H9 (cell line): Measurements from ENCODE around the gene MIB2. TPM values are rescaled to one million over a fixed set of nuclear protein-coding genes. Genes with fewer than 3 reads are reported as not detected.

Experiments used
- DNase-seq: peaks from one replicate; pipeline ENCODE4 v3.0.0-alpha.2; 2017
- H2AFZ ChIP-seq: one replicate; pipeline ENCODE4 v1.6.1; 2013; ENCODE audit warnings: mild to moderate bottlenecking, low read length, control low read depth, moderate library complexity
- H2AK5ac ChIP-seq: 2 replicates; pipeline ENCODE4 v1.6.1; 2013; ENCODE audit warnings: low read length, control low read depth, mixed read lengths; ENCODE audit not compliant: insufficient read length
- H2BK120ac ChIP-seq: one replicate; pipeline ENCODE4 v1.6.1; 2013; ENCODE audit warnings: low read depth, mild to moderate bottlenecking, low read length, control low read depth, inconsistent platforms; ENCODE audit not compliant: poor library complexity, severe bottlenecking
- H2BK12ac ChIP-seq: 2 replicates; pipeline ENCODE4 v1.6.1; 2013; ENCODE audit warnings: low read length, control low read depth, mixed read lengths, low read depth; ENCODE audit not compliant: insufficient read length
- H2BK15ac ChIP-seq: 2 replicates; pipeline ENCODE4 v1.6.1; 2013; ENCODE audit warnings: low read depth, low read length, control low read depth
- H2BK20ac ChIP-seq: one replicate; pipeline ENCODE4 v1.6.1; 2013; ENCODE audit warnings: low read depth, mild to moderate bottlenecking, low read length, control low read depth, inconsistent platforms; ENCODE audit not compliant: poor library complexity, severe bottlenecking
- H2BK5ac ChIP-seq: 2 replicates; pipeline ENCODE4 v1.6.1; 2013; ENCODE audit warnings: low read length, control low read depth, mixed read lengths; ENCODE audit not compliant: insufficient read length
- H3K14ac ChIP-seq: 2 replicates; pipeline ENCODE4 v1.6.1; 2013; ENCODE audit warnings: low read length, control low read depth; ENCODE audit not compliant: insufficient read depth
- H3K18ac ChIP-seq: 2 replicates; pipeline ENCODE4 v1.6.1; 2013; ENCODE audit warnings: low read depth, mild to moderate bottlenecking, mixed read lengths, low read length, control low read depth; ENCODE audit not compliant: insufficient read length
- H3K23ac ChIP-seq: 2 replicates; pipeline ENCODE4 v1.6.1; 2013; ENCODE audit warnings: low read length, control low read depth, mixed read lengths, low read depth; ENCODE audit not compliant: insufficient read length
- H3K23me2 ChIP-seq: 2 replicates; pipeline ENCODE4 v1.6.1; 2013; ENCODE audit warnings: low read depth, mild to moderate bottlenecking, mixed read lengths, low read length, control low read depth; ENCODE audit not compliant: insufficient read length, poor library complexity, severe bottlenecking
- H3K27ac ChIP-seq: 2 replicates; pipeline ENCODE4 v1.5.1; 2013; ENCODE audit warnings: low read length, control low read depth, mixed read lengths, low read depth; ENCODE audit not compliant: insufficient read length
- H3K27me3 ChIP-seq: 2 replicates; pipeline ENCODE4 v1.6.1; 2013; ENCODE audit warnings: low read length, control low read depth, inconsistent platforms; ENCODE audit not compliant: insufficient read depth
- H3K4ac ChIP-seq: 2 replicates; pipeline ENCODE4 v1.6.1; 2013; ENCODE audit warnings: low read depth, mild to moderate bottlenecking, control low read depth, inconsistent platforms, low read length, moderate library complexity
- H3K4me1 ChIP-seq: 2 replicates; pipeline ENCODE4 v1.6.1; 2013; ENCODE audit warnings: low read length, control low read depth, inconsistent platforms; ENCODE audit not compliant: insufficient read depth
- H3K4me2 ChIP-seq: 2 replicates; pipeline ENCODE4 v1.6.1; 2013; ENCODE audit warnings: low read length, control low read depth, mixed read lengths; ENCODE audit not compliant: insufficient read length, insufficient read depth
- H3K56ac ChIP-seq: 2 replicates; pipeline ENCODE4 v1.6.1; 2013; ENCODE audit warnings: low read depth, mild to moderate bottlenecking, mixed read lengths, low read length, control low read depth; ENCODE audit not compliant: insufficient read length
- H3K79me1 ChIP-seq: 2 replicates; pipeline ENCODE4 v1.6.1; 2013; ENCODE audit warnings: low read depth, mild to moderate bottlenecking, moderate library complexity, low read length, control low read depth, inconsistent platforms; ENCODE audit not compliant: insufficient read depth, poor library complexity, severe bottlenecking
- H3K79me2 ChIP-seq: 2 replicates; pipeline ENCODE4 v1.6.1; 2013; ENCODE audit warnings: low read length, control low read depth, inconsistent platforms; ENCODE audit not compliant: insufficient read depth
- H3K9ac ChIP-seq: 2 replicates; pipeline ENCODE4 v1.6.1; 2013; ENCODE audit warnings: low read length, control low read depth, mixed read lengths; ENCODE audit not compliant: insufficient read length; ENCODE audit errors: extremely low read depth
- H3K9me3 ChIP-seq: one replicate; pipeline ENCODE4 v1.6.1; 2013; ENCODE audit warnings: low read depth, low read length, inconsistent platforms; ENCODE audit not compliant: control insufficient read depth
- H3T11ph ChIP-seq: one replicate; pipeline ENCODE4 v1.6.1; 2013; ENCODE audit warnings: mild to moderate bottlenecking, low read length, control low read depth, inconsistent platforms
- H4K20me1 ChIP-seq: one replicate; pipeline ENCODE4 v1.6.1; 2013; ENCODE audit not compliant: control insufficient read depth, insufficient read length, insufficient read depth
- H4K5ac ChIP-seq: 2 replicates; pipeline ENCODE4 v1.6.1; 2013; ENCODE audit warnings: low read depth, mild to moderate bottlenecking, mixed read lengths, low read length, control low read depth; ENCODE audit not compliant: insufficient read length
- H4K8ac ChIP-seq: replicated peaks from 2 replicates; pipeline ENCODE4 v1.6.1; 2013; ENCODE audit warnings: low read length, control low read depth, mixed read lengths, low read depth; ENCODE audit not compliant: insufficient read length
- H4K91ac ChIP-seq: 2 replicates; pipeline ENCODE4 v1.6.1; 2013; ENCODE audit warnings: low read depth, mild to moderate bottlenecking, moderate library complexity, mixed read lengths, low read length, control low read depth; ENCODE audit not compliant: insufficient read length
- H3K27ac Mint-ChIP-seq, 3 experiments: 2 replicates in 2 of 3; 3 replicates in 1 of 3; pipeline ENCODE4 v1.8.0; 2020 to 2021; ENCODE audit warnings: mixed read lengths in 3 of 3, mild to moderate bottlenecking in 1 of 3, moderate library complexity in 1 of 3
- H3K27me3 Mint-ChIP-seq: 2 replicates; pipeline ENCODE4 v1.8.0; 2021; ENCODE audit warnings: low read depth, mild to moderate bottlenecking, moderate library complexity, mixed read lengths
- H3K36me3 Mint-ChIP-seq, 3 experiments: 2 replicates in 2 of 3; 3 replicates in 1 of 3; pipeline ENCODE4 v1.8.0; 2020 to 2021; ENCODE audit warnings: low read depth in 3 of 3, mixed read lengths in 3 of 3; ENCODE audit not compliant: insufficient read depth in 1 of 3
- H3K4me1 Mint-ChIP-seq, 2 experiments: 2 replicates each; pipeline ENCODE4 v1.8.0; 2020; ENCODE audit warnings: mixed read lengths in 2 of 2
- H3K4me3 Mint-ChIP-seq, 2 experiments: 2 replicates in 1 of 2; 3 replicates in 1 of 2; pipeline ENCODE4 v1.8.0; 2020 to 2021; ENCODE audit warnings: mild to moderate bottlenecking in 2 of 2, mixed read lengths in 2 of 2, moderate library complexity in 1 of 2
- H3K9me3 Mint-ChIP-seq, 2 experiments: 2 replicates in 1 of 2; 3 replicates in 1 of 2; pipeline ENCODE4 v1.8.0; 2020; ENCODE audit warnings: mild to moderate bottlenecking in 2 of 2, mixed read lengths in 2 of 2, moderate library complexity in 1 of 2
- WGBS: extraction: QIAGEN DNeasy Blood & Tissue Kit; methylation state at CpG from one replicate; pipeline ENCODE4 v1.1.7; 2013; ENCODE audit warnings: missing lambda C conversion rate, low lambda C conversion rate, mixed read lengths; ENCODE audit not compliant: insufficient read length; ENCODE audit errors: extremely low coverage; 5-methylcytosine and 5-hydroxymethylcytosine counted together
- total RNA-seq: library from RNA; stranded (reverse); gene quantifications from 2 replicates; pipeline ENCODE4 v1.2.1, GENCODE V29; 2021
- TF ChIP-seq, protein P1 (sequence below): fragments of 200-600 bp; sonication (generic); conservative IDR thresholded peaks from 3 replicates; pipeline ENCODE4 v1.8.0; 2021; ENCODE audit warnings: antibody characterized with exemption, mild to moderate bottlenecking

Gene MIB2
- total RNA-seq, 1 experiment from 2014 or later, result 77.8 TPM

DNA sequence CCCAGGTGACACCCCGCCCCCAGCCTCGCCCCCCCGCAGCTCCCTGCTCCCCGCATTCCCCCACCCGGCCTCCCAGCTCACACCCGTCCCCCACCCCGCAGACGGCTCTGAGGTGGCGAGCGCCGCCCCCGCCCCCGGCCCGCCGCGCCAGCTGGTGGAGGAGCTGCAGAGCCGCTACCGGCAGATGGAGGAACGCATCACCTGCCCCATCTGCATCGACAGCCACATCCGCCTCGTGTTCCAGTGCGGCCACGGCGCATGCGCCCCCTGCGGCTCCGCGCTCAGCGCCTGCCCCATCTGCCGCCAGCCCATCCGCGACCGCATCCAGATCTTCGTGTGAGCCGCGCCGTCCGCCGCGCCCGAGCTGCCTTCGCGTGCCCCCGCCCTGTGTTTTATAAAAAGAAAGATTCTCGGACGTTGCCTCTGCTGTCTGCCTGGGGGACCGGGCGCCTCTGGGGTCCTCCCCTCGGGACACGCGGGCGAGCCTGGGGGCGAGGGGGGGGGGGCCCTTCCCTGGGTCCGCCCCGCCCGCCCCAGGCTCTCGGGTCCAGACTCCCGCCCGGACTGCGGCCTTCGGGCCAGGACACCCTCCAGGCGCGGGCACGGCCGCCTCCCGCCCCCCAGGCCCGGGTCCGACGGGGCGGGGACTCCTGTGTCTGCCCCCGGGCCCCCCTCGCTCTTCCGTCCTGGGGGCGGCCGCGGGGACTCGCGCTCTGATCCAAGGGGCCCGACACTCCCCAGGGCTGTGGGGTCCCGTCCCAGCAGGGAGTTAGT lies 15.1 kb downstream of the MIB2 start:
- no peak overlapping the region for H3K27ac Mint-ChIP-seq

More for the DNA sequence above, 15.1 kb downstream of the MIB2 start:
- H3K4me3 Mint-ChIP-seq, result peak overlapping the region; percentile 51 to 71
- Histone ChIP-seq H2BK5ac (no peak overlapping the region), H3K56ac (no peak overlapping the region), H4K8ac (no peak overlapping the region), H3K79me2 (no peaks in the 10 kb centered on the region), H2BK20ac (no peak overlapping the region), H2BK120ac (no peak overlapping the region), H4K91ac (no peak overlapping the region), H3K14ac (no peak overlapping the region; the same call in 1 of the 2 replicates), H2AK5ac (no peak overlapping the region), H3K9ac (no peak overlapping the region), H3K27me3 (no peaks in the 10 kb centered on the region; the same call in 1 of the 2 replicates), H4K20me1 (no peaks in the 10 kb centered on the region), H3K79me1 (no peaks in the 10 kb centered on the region), H3K9me3 (no peaks in the 10 kb centered on the region), H3K4me2 (no peak overlapping the region), H3K18ac (no peak overlapping the region), H2BK15ac (no peak overlapping the region), H3K23ac (no peak overlapping the region), H3K4ac (no peak overlapping the region), H3K23me2 (peaks cover 7% of the 10 kb centered on the region), H2BK12ac (no peak overlapping the region), H4K5ac (no peak overlapping the region), H3K27ac (no peak overlapping the region), H2AFZ (no peak overlapping the region), H3K4me1 (no peaks in the 10 kb centered on the region), H3T11ph (no peak overlapping the region)
- no peaks in the 10 kb centered on the region for H3K9me3 Mint-ChIP-seq
- no CpG with 5 or more reads among the region's 81 CpGs for WGBS
- H3K4me1 Mint-ChIP-seq, result peaks cover 2% of the 10 kb centered on the region in 2 experiments; a peak in 2 of 4 replicates
- TF ChIP-seq, protein P1, sequence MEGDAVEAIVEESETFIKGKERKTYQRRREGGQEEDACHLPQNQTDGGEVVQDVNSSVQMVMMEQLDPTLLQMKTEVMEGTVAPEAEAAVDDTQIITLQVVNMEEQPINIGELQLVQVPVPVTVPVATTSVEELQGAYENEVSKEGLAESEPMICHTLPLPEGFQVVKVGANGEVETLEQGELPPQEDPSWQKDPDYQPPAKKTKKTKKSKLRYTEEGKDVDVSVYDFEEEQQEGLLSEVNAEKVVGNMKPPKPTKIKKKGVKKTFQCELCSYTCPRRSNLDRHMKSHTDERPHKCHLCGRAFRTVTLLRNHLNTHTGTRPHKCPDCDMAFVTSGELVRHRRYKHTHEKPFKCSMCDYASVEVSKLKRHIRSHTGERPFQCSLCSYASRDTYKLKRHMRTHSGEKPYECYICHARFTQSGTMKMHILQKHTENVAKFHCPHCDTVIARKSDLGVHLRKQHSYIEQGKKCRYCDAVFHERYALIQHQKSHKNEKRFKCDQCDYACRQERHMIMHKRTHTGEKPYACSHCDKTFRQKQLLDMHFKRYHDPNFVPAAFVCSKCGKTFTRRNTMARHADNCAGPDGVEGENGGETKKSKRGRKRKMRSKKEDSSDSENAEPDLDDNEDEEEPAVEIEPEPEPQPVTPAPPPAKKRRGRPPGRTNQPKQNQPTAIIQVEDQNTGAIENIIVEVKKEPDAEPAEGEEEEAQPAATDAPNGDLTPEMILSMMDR, result no peak
- no peaks in the 10 kb centered on the region for H3K36me3 Mint-ChIP-seq
- peak; percentile 96 for DNase-seq
- peaks cover 12% of the 10 kb centered on the region for H3K27me3 Mint-ChIP-seq
